H1 (cell line): ENCODE data around the gene ACYP1.

Source experiments
- CTBP2 ChIP-seq: IDR thresholded peaks from 2 replicates; pipeline ENCODE4 v1.7.0; 2011; ENCODE audit warnings: borderline replicate concordance, mild to moderate bottlenecking, moderate library complexity, mixed read lengths, low read length; ENCODE audit not compliant: insufficient read depth, insufficient read length
- EP300 ChIP-seq, 2 experiments: IDR thresholded peaks; 1 replicate in 1 of 2; 2 replicates in 1 of 2; pipeline ENCODE4 v1.6.1; 2011 to 2012; ENCODE audit warnings: low read depth in 2 of 2, low read length in 2 of 2, mild to moderate bottlenecking in 2 of 2, borderline replicate concordance in 1 of 2, inconsistent platforms in 1 of 2, moderate library complexity in 1 of 2
- EZH2 ChIP-seq: fragments of 200-600 bp; sonication (generic); IDR thresholded peaks from 2 replicates; pipeline ENCODE4 v1.7.1; 2012; ENCODE audit warnings: low read depth, mild to moderate bottlenecking, moderate library complexity, low read length, inconsistent platforms; ENCODE audit not compliant: severe bottlenecking
- POLR2A ChIP-seq, 2 experiments: IDR thresholded peaks; 1 replicate in 1 of 2; 2 replicates in 1 of 2; pipeline ENCODE4 v1.6.1; 2011; ENCODE audit warnings: low read depth in 2 of 2, low read length in 2 of 2, mild to moderate bottlenecking in 2 of 2; ENCODE audit errors: control extremely low read depth in 1 of 2
- POLR2AphosphoS5 ChIP-seq: IDR thresholded peaks from 2 replicates; pipeline ENCODE4 v1.6.1; 2011; ENCODE audit warnings: low read depth, low read length
- TF ChIP-seq, protein P1 (sequence below), 3 experiments: IDR thresholded peaks; 1 replicate in 2 of 3; 2 replicates in 1 of 3; pipeline versions ENCODE4 v1.5.1 to v1.6.1; 2011; ENCODE audit warnings: low read length in 3 of 3, mild to moderate bottlenecking in 3 of 3, inconsistent platforms in 2 of 3, low read depth in 1 of 3, moderate library complexity in 1 of 3; ENCODE audit not compliant: insufficient read depth in 1 of 3; ENCODE audit errors: control extremely low read depth in 1 of 3

GRCh38 chr14:75064205-75064567, 362 bp upstream of the ACYP1 start:
- no peak for TF ChIP-seq POLR2A (IDR thresholded peaks at IDR 0.05; ENCODE audit: control extremely low read depth in 1 of 2, low read depth in 2 of 2, low read length in 2 of 2)
- TF ChIP-seq, protein P1, sequence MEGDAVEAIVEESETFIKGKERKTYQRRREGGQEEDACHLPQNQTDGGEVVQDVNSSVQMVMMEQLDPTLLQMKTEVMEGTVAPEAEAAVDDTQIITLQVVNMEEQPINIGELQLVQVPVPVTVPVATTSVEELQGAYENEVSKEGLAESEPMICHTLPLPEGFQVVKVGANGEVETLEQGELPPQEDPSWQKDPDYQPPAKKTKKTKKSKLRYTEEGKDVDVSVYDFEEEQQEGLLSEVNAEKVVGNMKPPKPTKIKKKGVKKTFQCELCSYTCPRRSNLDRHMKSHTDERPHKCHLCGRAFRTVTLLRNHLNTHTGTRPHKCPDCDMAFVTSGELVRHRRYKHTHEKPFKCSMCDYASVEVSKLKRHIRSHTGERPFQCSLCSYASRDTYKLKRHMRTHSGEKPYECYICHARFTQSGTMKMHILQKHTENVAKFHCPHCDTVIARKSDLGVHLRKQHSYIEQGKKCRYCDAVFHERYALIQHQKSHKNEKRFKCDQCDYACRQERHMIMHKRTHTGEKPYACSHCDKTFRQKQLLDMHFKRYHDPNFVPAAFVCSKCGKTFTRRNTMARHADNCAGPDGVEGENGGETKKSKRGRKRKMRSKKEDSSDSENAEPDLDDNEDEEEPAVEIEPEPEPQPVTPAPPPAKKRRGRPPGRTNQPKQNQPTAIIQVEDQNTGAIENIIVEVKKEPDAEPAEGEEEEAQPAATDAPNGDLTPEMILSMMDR (IDR thresholded peaks at IDR 0.05; ENCODE audit: control extremely low read depth in 1 of 3, insufficient read depth in 1 of 3, low read depth in 1 of 3, low read length in 3 of 3), result no peak
- no peak for TF ChIP-seq EZH2
- no peak for TF ChIP-seq CTBP2
- TF ChIP-seq EP300 (IDR thresholded peaks at IDR 0.05; ENCODE audit: borderline replicate concordance in 1 of 2, low read depth in 2 of 2, low read length in 2 of 2), result no peak
- TF ChIP-seq POLR2AphosphoS5, result no peak
